GM23338 (cell line): Measurements from ENCODE around the gene SFN. TPM values are rescaled to one million over a fixed set of nuclear protein-coding genes. Genes with fewer than 3 reads are reported as not detected.

Source experiments
- ATAC-seq: fragments of 200-7000 bp; cut with Tn5 transposase; 3 replicates; pipeline ENCODE4 v1.9.1; 2020
- DNase-seq: peaks from one replicate; pipeline ENCODE4 v3.0.0-alpha.2; 2015; ENCODE audit warnings: low spot score
- H2AFZ ChIP-seq: fragments of 200-600 bp; sonication (generic); 2 replicates; pipeline ENCODE4 v1.8.0; 2016; ENCODE audit warnings: antibody characterized with exemption, mild to moderate bottlenecking, moderate library complexity
- H3F3A ChIP-seq: fragments of 200-600 bp; sonication (generic); replicated peaks from 2 replicates; pipeline ENCODE4 v1.8.0; 2017; ENCODE audit warnings: antibody characterized with exemption, mixed run types, low read depth
- H3K27ac ChIP-seq: fragments of 200-600 bp; sonication (generic); 2 replicates; pipeline ENCODE4 v1.6.1; 2016; ENCODE audit warnings: low read depth
- H3K27me3 ChIP-seq: fragments of 200-600 bp; sonication (generic); 2 replicates; pipeline ENCODE4 v1.8.0; 2016; ENCODE audit warnings: mild to moderate bottlenecking, mixed run types, moderate library complexity; ENCODE audit not compliant: insufficient read depth
- H3K36me3 ChIP-seq: fragments of 200-600 bp; sonication (generic); 2 replicates; pipeline ENCODE4 v1.8.0; 2016; ENCODE audit warnings: mild to moderate bottlenecking; ENCODE audit not compliant: insufficient read depth
- H3K4me1 ChIP-seq: fragments of 200-600 bp; sonication (generic); 2 replicates; pipeline ENCODE4 v1.8.0; 2016; ENCODE audit warnings: mild to moderate bottlenecking, moderate library complexity; ENCODE audit not compliant: insufficient read depth
- H3K4me2 ChIP-seq: fragments of 200-600 bp; sonication (generic); 2 replicates; pipeline ENCODE4 v1.7.1; 2017; ENCODE audit warnings: mixed run types
- H3K4me3 ChIP-seq: fragments of 200-600 bp; sonication (generic); 2 replicates; pipeline ENCODE4 v1.6.1; 2016; ENCODE audit warnings: mixed run types
- H3K79me2 ChIP-seq: fragments of 200-600 bp; sonication (generic); replicated peaks from 2 replicates; pipeline ENCODE4 v1.8.0; 2017; ENCODE audit warnings: mild to moderate bottlenecking; ENCODE audit not compliant: insufficient read depth
- H3K9me2 ChIP-seq: fragments of 200-600 bp; sonication (generic); 2 replicates; pipeline ENCODE4 v1.8.0; 2017; ENCODE audit not compliant: insufficient read depth
- H4K20me1 ChIP-seq: fragments of 200-600 bp; sonication (generic); replicated peaks from 2 replicates; pipeline ENCODE4 v1.8.0; 2017; ENCODE audit warnings: mild to moderate bottlenecking; ENCODE audit not compliant: insufficient read depth
- H3K27ac Mint-ChIP-seq: 2 replicates; pipeline ENCODE4 v1.8.0; 2020; ENCODE audit warnings: inconsistent platforms, mild to moderate bottlenecking, moderate library complexity, mixed read lengths
- H3K27me3 Mint-ChIP-seq: 3 replicates; pipeline ENCODE4 v1.8.0; 2022; ENCODE audit warnings: low read depth, mild to moderate bottlenecking, moderate library complexity, mixed read lengths, inconsistent platforms; ENCODE audit not compliant: insufficient read depth, poor library complexity
- H3K36me3 Mint-ChIP-seq: 3 replicates; pipeline ENCODE4 v1.8.0; 2021; ENCODE audit warnings: low read depth, mild to moderate bottlenecking, inconsistent platforms, moderate library complexity, mixed read lengths
- H3K4me1 Mint-ChIP-seq: 3 replicates; pipeline ENCODE4 v1.8.0; 2020; ENCODE audit warnings: mild to moderate bottlenecking, inconsistent platforms, mixed read lengths
- H3K4me3 Mint-ChIP-seq: 3 replicates; pipeline ENCODE4 v1.8.0; 2021; ENCODE audit warnings: moderate library complexity, mild to moderate bottlenecking, inconsistent platforms, mixed read lengths
- H3K9me3 Mint-ChIP-seq: 3 replicates; pipeline ENCODE4 v1.8.0; 2020; ENCODE audit warnings: moderate library complexity, mild to moderate bottlenecking, inconsistent platforms, mixed read lengths
- CREB1 ChIP-seq: fragments of 250-450 bp; sonication (Bioruptor Pico); IDR thresholded peaks from 2 replicates; pipeline ENCODE4 v1.5.0; 2020; ENCODE audit warnings: low read depth, mild to moderate bottlenecking, moderate library complexity
- CTCF ChIP-seq, 2 experiments: fragments of 200-600 bp in 1 of 2; sonication (generic) in 1 of 2; conservative IDR thresholded peaks; 2 replicates each; pipeline versions ENCODE4 v1.5.1 to v1.6.1; 2016 to 2017; ENCODE audit warnings: antibody characterized with exemption in 2 of 2, low read depth in 2 of 2, mild to moderate bottlenecking in 2 of 2, moderate library complexity in 1 of 2
- ETS1 ChIP-seq: IDR thresholded peaks from 2 replicates; pipeline ENCODE4 v1.6.1; 2016; ENCODE audit warnings: antibody characterized with exemption
- EZH2 ChIP-seq: fragments of 200-600 bp; sonication (generic); IDR thresholded peaks from one replicate; pipeline ENCODE4 v1.8.0; 2017; ENCODE audit warnings: antibody characterized with exemption, mild to moderate bottlenecking, low read depth; ENCODE audit not compliant: unreplicated experiment
- EZH2phosphoT487 ChIP-seq: fragments of 200-600 bp; sonication (generic); IDR thresholded peaks from one replicate; pipeline ENCODE4 v1.8.1; 2018; ENCODE audit warnings: antibody characterized with exemption; ENCODE audit not compliant: unreplicated experiment
- JUNB ChIP-seq: IDR thresholded peaks from one replicate; pipeline ENCODE4 v1.6.1; 2016; ENCODE audit warnings: antibody characterized with exemption; ENCODE audit not compliant: unreplicated experiment
- NANOG ChIP-seq: IDR thresholded peaks from 2 replicates; pipeline ENCODE4 v1.6.1; 2016; ENCODE audit warnings: antibody characterized with exemption, borderline replicate concordance
- POLR2AphosphoS5 ChIP-seq: IDR thresholded peaks from 2 replicates; pipeline ENCODE4 v1.6.1; 2016; ENCODE audit warnings: antibody characterized with exemption, low read depth
- REST ChIP-seq: IDR thresholded peaks from one replicate; pipeline ENCODE4 v1.6.1; 2018; ENCODE audit warnings: antibody characterized with exemption; ENCODE audit not compliant: unreplicated experiment
- STAT1 ChIP-seq: IDR thresholded peaks from one replicate; pipeline ENCODE4 v1.6.1; 2016; ENCODE audit warnings: antibody characterized with exemption; ENCODE audit not compliant: unreplicated experiment
- ZNF114 ChIP-seq: fragments of 250-450 bp; sonication (Bioruptor Pico); IDR thresholded peaks from 2 replicates; pipeline ENCODE4 v1.5.0; 2020; ENCODE audit warnings: mild to moderate bottlenecking, moderate library complexity
- ZNF331 ChIP-seq: fragments of 250-450 bp; sonication (Bioruptor Pico); IDR thresholded peaks from 2 replicates; pipeline ENCODE4 v1.5.0; 2020; ENCODE audit warnings: low read depth, mild to moderate bottlenecking, moderate library complexity
- ZNF462 ChIP-seq: fragments of 250-450 bp; sonication (Bioruptor Pico); IDR thresholded peaks from 2 replicates; pipeline ENCODE4 v1.5.0; 2020; ENCODE audit warnings: mild to moderate bottlenecking, moderate library complexity
- polyA plus RNA-seq: library from polyadenylated mRNA; unstranded; fragments of >200 nt; fragmentation: Nextera tagmentation; extraction: Ambion mirVana; gene quantifications from 2 replicates; pipeline ENCODE4 v1.2.1, GENCODE V29; 2016
- total RNA-seq: library from RNA; depleted of rRNA; stranded (reverse); fragments of >200 nt; shearing (Covaris generic); gene quantifications from 2 replicates; pipeline ENCODE4 v1.2.3, GENCODE V29; 2014

SFN gene
- total and polyA plus RNA-seq, 2 experiments from 2014 or later = 1.8 to 2.6 TPM

- Histone ChIP-seq H3K4me3 (no peak overlapping the region), H4K20me1 (peaks cover 5% of the 10 kb centered on the region), H3K27me3 (peaks cover 3% of the 10 kb centered on the region; the same call in 1 of the 2 replicates), H3K79me2 (peaks cover 4% of the 10 kb centered on the region; the same call in 1 of the 2 replicates), H3F3A (peaks cover 7% of the 10 kb centered on the region; the same call in 1 of the 2 replicates), H3K4me1 (peaks cover 20% of the 10 kb centered on the region), H3K4me2 (no peak overlapping the region), H2AFZ (no peak overlapping the region), H3K27ac (no peak overlapping the region), H3K9me2 (no peaks in the 10 kb centered on the region), H3K36me3 (0 out of 2 replicates have a peak, but pooled peaks cover 6% of the 10 kb centered on the region)
- Mint-ChIP-seq H3K4me3 (peak overlapping the region; percentile 82), H3K27me3 (peaks cover 17% of the 10 kb centered on the region), H3K4me1 (peaks cover 35% of the 10 kb centered on the region), H3K9me3 (no peaks in the 10 kb centered on the region; the same call in 2 of the 3 replicates), H3K36me3 (peaks cover 15% of the 10 kb centered on the region), H3K27ac (no peak overlapping the region)
- no peak for TF ChIP-seq ZNF114
- TF ChIP-seq ZNF331 (CRISPR knock-in tag) = no peak
- no peak for TF ChIP-seq ZNF462 (CRISPR knock-in tag)
- TF ChIP-seq REST = no peak
- TF ChIP-seq STAT1 = no peak
- TF ChIP-seq ETS1 = no peak
- no peak for TF ChIP-seq EZH2
- no peak for TF ChIP-seq EZH2phosphoT487
- TF ChIP-seq POLR2AphosphoS5 = no peak
- TF ChIP-seq CREB1 (CRISPR knock-in tag) = no peak
- no peak for TF ChIP-seq JUNB
- no peak for TF ChIP-seq CTCF (conservative IDR thresholded peaks at IDR 0.05; ENCODE audit: low read depth in 2 of 2)
- TF ChIP-seq NANOG = no peak
- DNase-seq (no peak), ATAC-seq (no peak)
Observed at GRCh38 chr1:26828411-26828991, 34.4 kb upstream of the SFN start.
